C4-2B (cell line): ENCODE data around the gene CFC1.
"Not testable (repeated sequence)": the region's sequence is repeated elsewhere in the genome, so short reads cannot be mapped to it uniquely, and the experiment has no call there.

Experiments
- CTCF ChIP-seq: fragments of 450-650 bp; conservative IDR thresholded peaks from 2 replicates; pipeline ENCODE4 v1.5.1; 2017; ENCODE audit warnings: mild to moderate bottlenecking
- ZFX ChIP-seq: fragments of 450-650 bp; IDR thresholded peaks from 2 replicates; pipeline ENCODE4 v1.6.1; 2017

GRCh38 chr2:130544978-130545377 is 54.4 kb downstream of the CFC1 start:
- not testable (repeated sequence) for TF ChIP-seq CTCF, ZFX
